CD4-positive, alpha-beta T cell treated with Interferon gamma for 1 hour (primary cell): ENCODE results near the gene ADRB2.

Experiments
- DNase-seq: peaks from one replicate; pipeline ENCODE4 v3.0.0-alpha.2; 2020

Gene ADRB2

GRCh38 chr5:148831590-148832565, 5.5 kb downstream of the ADRB2 start:
- no peak for DNase-seq

- no peak for DNase-seq
Measured at GRCh38 chr5:148833122-148833521, 6.7 kb downstream of the ADRB2 start.

- no peak for DNase-seq
Measured at GRCh38 chr5:148833925-148834324, 7.5 kb downstream of the ADRB2 start.

GRCh38 chr5:148834689-148835088, 8.3 kb downstream of the ADRB2 start:
- DNase-seq = no peak

- DNase-seq = no peak
Measured at GRCh38 chr5:148836272-148837250, 10.2 kb downstream of the ADRB2 start.

GRCh38 chr5:148837383-148837782, 11.0 kb downstream of the ADRB2 start:
- DNase-seq = no peak

- no peak for DNase-seq
Measured at GRCh38 chr5:148838357-148838756, 11.9 kb downstream of the ADRB2 start.

- DNase-seq = no peak
Measured at GRCh38 chr5:148839960-148840359, 13.5 kb downstream of the ADRB2 start.

- DNase-seq = no peak
Measured at GRCh38 chr5:148840531-148840930, 14.1 kb downstream of the ADRB2 start.

- DNase-seq = no peak
Measured at GRCh38 chr5:148841519-148841918, 15.1 kb downstream of the ADRB2 start.

GRCh38 chr5:148842161-148842560, 15.8 kb downstream of the ADRB2 start:
- no peak for DNase-seq

- no peak for DNase-seq
Measured at GRCh38 chr5:148843510-148844318, 17.3 kb downstream of the ADRB2 start.

GRCh38 chr5:148844433-148845280, 18.2 kb downstream of the ADRB2 start:
- peak; percentile 59 for DNase-seq

- DNase-seq = no peak
Measured at GRCh38 chr5:148846930-148847329, 20.5 kb downstream of the ADRB2 start.

- no peak for DNase-seq
Measured at GRCh38 chr5:148847456-148847855, 21.0 kb downstream of the ADRB2 start.

GRCh38 chr5:148848393-148849031, 22.1 kb downstream of the ADRB2 start:
- no peak for DNase-seq

- DNase-seq = peak; percentile 30
Measured at GRCh38 chr5:148849461-148849860, 23.1 kb downstream of the ADRB2 start.

GRCh38 chr5:148850836-148851235, 24.4 kb downstream of the ADRB2 start:
- no peak for DNase-seq

GRCh38 chr5:148853868-148854267, 27.5 kb downstream of the ADRB2 start:
- DNase-seq = no peak

- DNase-seq = no peak
Measured at GRCh38 chr5:148855249-148856008, 29.0 kb downstream of the ADRB2 start.
